Lower leg skin (tissue), 3 donors: ENCODE data around the gene NRGN.

Experiments used
- CTCF ChIP-seq, 3 donors: fragments of 450-650 bp; IDR thresholded peaks; one replicate each; pipeline ENCODE4 v1.5.1; 2016; ENCODE audit warnings: antibody characterized with exemption in 3 of 3, mild to moderate bottlenecking in 3 of 3, moderate library complexity in 2 of 3
- POLR2A ChIP-seq, 2 donors: fragments of 450-650 bp; IDR thresholded peaks; one replicate each; pipeline ENCODE4 v1.6.1; 2016 to 2017; ENCODE audit warnings: antibody characterized with exemption in 2 of 2, mild to moderate bottlenecking in 1 of 2, moderate library complexity in 1 of 2

- no peak for TF ChIP-seq CTCF (IDR thresholded peaks at IDR 0.05)
- no peak for TF ChIP-seq POLR2A (IDR thresholded peaks at IDR 0.05)
Observed at GRCh38 chr11:124725719-124726105, 14.0 kb upstream of the NRGN start.
